ENCODE results near the gene ZNF366. TPM values are rescaled to one million over a fixed set of nuclear protein-coding genes. Genes with fewer than 3 reads are reported as not detected.
A peak's percentile ranks its signal among the peaks of the same experiment; 100 is the strongest.

ZNF366 gene, protein sequence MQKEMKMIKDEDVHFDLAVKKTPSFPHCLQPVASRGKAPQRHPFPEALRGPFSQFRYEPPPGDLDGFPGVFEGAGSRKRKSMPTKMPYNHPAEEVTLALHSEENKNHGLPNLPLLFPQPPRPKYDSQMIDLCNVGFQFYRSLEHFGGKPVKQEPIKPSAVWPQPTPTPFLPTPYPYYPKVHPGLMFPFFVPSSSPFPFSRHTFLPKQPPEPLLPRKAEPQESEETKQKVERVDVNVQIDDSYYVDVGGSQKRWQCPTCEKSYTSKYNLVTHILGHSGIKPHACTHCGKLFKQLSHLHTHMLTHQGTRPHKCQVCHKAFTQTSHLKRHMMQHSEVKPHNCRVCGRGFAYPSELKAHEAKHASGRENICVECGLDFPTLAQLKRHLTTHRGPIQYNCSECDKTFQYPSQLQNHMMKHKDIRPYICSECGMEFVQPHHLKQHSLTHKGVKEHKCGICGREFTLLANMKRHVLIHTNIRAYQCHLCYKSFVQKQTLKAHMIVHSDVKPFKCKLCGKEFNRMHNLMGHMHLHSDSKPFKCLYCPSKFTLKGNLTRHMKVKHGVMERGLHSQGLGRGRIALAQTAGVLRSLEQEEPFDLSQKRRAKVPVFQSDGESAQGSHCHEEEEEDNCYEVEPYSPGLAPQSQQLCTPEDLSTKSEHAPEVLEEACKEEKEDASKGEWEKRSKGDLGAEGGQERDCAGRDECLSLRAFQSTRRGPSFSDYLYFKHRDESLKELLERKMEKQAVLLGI
- polyA plus RNA-seq = not detected

DNA sequence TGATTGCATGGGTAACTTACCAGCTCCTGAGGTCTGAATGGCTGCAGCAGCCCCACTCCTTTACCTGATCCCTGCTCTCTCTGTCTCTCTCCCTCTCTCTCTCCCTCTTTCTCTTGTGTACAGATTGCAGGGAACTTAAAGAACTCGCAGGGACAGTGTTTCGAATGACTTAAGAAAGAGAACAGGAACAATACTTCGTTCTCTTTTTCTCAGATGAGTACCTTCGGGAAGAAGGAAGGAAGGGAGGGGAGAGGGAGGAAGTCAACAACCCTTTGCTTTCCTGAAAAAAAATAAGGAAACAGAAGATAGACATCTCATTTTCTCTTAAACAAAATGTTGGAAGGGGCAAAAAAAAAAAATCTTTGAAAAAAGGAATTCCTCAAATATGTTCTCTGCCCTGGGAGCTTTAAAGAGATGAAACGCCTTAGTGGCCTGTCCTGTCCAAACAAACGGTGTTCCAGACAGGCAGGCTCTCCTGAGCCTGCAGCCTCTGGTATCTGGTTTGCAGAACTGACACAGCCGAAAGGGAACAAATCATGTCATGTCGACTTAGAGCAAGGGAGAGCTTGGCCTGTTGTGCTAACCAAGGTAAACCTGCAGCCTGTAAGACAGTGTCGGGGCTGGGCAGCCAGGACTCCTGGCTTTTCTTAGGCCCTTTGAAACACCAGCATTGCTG, at the start of gene ZNF366:
Gene ZNF366 (minus strand): TSS at position 180 of the 676 bp plus-strand sequence. CDS start 45,914 bp downstream, outside the sequence.
- H3K36me3 Mint-ChIP-seq = no peaks in the 10 kb centered on the region
- H3K4me3 Mint-ChIP-seq = peak within 1 kb of the TSS in 1 of 4 donors; percentile 65
- H3K9me3 Mint-ChIP-seq = no peaks in the 10 kb centered on the region
- peak within 1 kb of the TSS in 1 of 3 donors; percentile 53 for H3K27ac Mint-ChIP-seq
- peaks cover 8 to 28% (median 10%) of the 10 kb centered on the region in 3 donors for H3K4me1 Mint-ChIP-seq
- H3K27me3 Mint-ChIP-seq = peaks cover 6% of the 10 kb centered on the region

DNA sequence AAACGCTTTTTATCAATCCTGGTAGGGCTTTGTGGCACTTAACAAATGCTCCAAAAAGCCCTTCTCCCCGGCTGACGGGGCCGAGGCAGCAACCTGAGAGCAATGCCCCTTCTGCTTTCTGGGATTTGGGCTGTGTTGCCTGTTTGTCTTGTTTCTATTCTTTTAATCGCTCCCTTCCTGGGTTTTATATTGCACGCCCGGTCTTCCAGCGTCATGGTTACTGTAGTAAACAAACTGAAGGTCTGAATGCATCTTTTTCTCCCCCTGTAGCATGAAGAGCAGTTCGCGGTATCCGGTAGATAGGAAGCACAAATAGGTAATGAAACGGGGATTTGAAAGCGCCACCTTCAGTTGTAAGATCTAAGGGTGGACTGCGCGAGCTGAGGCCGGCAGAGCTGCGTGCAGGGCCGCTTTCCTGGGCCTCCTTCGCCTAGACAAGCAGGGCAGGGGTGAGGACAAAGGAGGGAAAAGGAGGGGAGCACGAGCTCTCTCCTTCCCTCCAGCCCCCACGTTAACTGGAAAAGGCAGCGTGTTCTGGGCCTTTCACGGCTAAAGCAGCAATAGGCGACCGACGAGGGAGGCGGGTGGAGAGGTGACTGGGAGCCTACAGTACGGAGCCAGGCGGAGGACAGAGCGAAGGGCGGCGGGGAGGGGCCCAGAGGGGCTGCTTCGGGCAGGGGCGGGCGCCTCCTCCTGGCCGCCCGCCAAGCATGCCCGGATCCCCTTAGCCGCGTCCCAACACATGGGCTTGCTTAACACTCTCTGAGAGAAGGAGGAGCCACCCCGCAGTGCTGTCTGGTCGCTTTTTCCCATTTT, 49.3 kb upstream of the ZNF366 start:
- no peaks in the 10 kb centered on the region for H3K36me3 Mint-ChIP-seq
- peaks cover 8% of the 10 kb centered on the region for H3K27me3 Mint-ChIP-seq
- peak overlapping the region in 1 of 3 donors; percentile 55 for H3K27ac Mint-ChIP-seq
- H3K4me3 Mint-ChIP-seq = peak overlapping the region; percentile 66 to 94 (median 82)
- peaks cover 7 to 11% (median 8%) of the 10 kb centered on the region in 3 donors for H3K4me1 Mint-ChIP-seq
- H3K9me3 Mint-ChIP-seq = no peaks in the 10 kb centered on the region

DNA sequence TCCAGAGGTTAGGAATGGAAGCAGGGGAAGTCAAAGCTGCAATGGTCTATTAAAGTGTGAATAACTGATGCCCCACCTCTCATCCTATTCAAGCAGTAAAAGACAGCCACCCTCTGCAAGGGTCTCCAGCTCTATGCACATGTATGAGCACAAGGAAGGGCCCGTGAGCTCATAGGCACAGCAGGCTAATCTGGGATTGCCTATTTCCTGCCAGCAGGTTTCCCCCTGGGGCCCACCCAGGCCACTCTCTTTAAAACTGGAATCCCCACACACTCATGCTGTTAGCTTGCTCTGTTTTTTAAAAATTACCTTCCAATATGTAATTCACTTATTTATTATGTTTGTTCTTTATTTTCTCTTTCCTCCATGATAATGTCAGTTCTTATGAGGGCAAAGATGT, 48.7 kb upstream of the ZNF366 start:
- Mint-ChIP-seq H3K9me3 (no peaks in the 10 kb centered on the region), H3K36me3 (no peaks in the 10 kb centered on the region), H3K27me3 (peaks cover 4% of the 10 kb centered on the region), H3K27ac (no peak overlapping the region), H3K4me3 (peak overlapping the region in 3 of 4 donors; percentile 71 to 94 (median 92)), H3K4me1 (peaks cover 7 to 11% (median 8%) of the 10 kb centered on the region in 3 donors)

DNA sequence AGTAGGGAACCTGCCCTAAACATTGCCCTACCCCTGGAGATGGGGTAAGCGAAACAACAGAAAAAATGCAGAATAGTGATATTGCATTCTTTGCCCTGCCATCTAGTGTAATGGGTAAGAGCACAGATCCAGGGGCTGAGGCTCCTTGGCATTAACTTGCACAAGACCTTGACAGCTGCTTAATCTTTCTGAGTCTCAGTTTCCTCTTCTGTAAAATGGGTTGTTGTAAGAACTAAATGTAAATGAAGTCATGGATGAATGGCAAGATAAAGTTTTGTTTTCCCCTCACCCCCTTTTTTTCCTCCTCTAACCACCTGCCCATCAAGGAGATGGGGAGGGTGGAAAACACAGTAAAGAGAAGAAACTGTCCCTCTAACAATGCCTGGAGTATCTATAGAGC, 47.7 kb upstream of the ZNF366 start:
- peaks cover 9% of the 10 kb centered on the region for H3K27me3 Mint-ChIP-seq
- H3K4me1 Mint-ChIP-seq = peaks cover 7 to 11% (median 8%) of the 10 kb centered on the region in 3 donors
- H3K9me3 Mint-ChIP-seq = no peaks in the 10 kb centered on the region
- no peak overlapping the region for H3K27ac Mint-ChIP-seq
- H3K4me3 Mint-ChIP-seq = no peak overlapping the region
- no peaks in the 10 kb centered on the region for H3K36me3 Mint-ChIP-seq

DNA sequence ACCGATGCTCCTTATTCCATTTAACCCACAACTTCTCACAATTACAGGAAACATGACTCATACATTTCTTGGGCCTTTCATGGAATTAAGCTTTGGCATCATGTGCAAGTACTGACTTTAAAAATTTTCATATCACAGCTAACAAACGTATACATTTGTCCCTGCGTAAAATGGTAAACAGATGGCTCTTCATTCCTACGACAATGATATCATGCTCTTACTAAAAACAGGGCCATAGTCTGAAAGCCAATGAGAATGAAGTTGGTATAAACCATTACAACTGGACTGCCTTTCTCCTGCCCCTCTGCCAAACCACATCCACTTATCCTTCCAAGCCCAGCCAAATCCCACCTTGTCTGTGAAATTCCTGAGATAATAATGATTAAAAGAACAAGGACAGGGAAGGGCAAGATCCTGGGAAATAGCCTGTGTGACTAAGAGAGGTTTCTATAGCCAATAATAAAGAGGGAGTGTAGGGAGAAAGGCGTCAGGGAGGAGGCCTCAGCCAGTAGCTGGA, 44.9 kb upstream of the ZNF366 start:
- no peak overlapping the region for H3K4me3 Mint-ChIP-seq
- peaks cover 10% of the 10 kb centered on the region for H3K27me3 Mint-ChIP-seq
- no peak overlapping the region for H3K27ac Mint-ChIP-seq
- H3K4me1 Mint-ChIP-seq = peaks cover 5 to 7% (median 7%) of the 10 kb centered on the region in 3 donors
- H3K9me3 Mint-ChIP-seq = peaks cover 5 to 11% (median 5%) of the 10 kb centered on the region in 3 donors
- no peaks in the 10 kb centered on the region for H3K36me3 Mint-ChIP-seq

DNA sequence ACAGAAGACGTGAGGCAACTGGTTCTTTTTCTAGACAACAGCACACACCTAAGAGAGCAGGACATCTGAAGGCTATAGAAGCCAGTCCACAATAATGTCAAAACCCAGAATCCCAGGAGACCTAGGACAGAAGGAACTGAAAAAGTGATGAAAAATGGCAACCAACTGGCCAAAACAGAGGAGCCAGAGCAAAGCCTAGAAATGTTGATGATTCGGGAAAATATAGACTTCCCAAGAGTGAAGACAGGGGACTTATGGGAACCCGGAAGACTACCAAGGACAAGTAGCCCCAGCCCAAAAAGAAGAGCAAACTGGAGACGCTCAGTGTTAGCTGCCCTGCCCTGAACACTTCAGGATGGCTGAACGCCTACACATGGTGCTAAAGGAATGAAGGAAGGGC, 43.4 kb upstream of the ZNF366 start:
- Mint-ChIP-seq H3K36me3 (no peaks in the 10 kb centered on the region), H3K4me1 (no peaks in the 10 kb centered on the region), H3K9me3 (peaks cover 6 to 20% (median 12%) of the 10 kb centered on the region in 3 donors), H3K27ac (no peak overlapping the region), H3K4me3 (no peak overlapping the region), H3K27me3 (peaks cover 10% of the 10 kb centered on the region)

DNA sequence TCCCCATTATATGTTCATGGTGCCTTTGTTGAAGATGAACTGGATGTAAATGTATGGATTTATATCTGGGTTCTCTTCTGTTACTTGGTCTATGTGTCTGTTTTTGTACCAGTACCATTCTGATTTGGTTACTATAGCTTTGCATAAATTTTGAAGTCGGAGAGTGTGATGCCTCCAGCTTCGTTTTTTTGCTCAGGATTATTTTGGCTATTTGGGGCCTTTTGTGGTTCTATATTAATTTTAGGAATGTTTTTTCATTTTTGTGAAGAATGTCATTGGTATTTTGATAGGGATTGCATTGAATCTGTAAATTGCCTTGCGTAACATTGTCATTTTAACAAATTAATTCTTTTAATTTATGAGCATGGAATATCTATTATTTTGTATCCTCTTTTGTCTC, 36.6 kb upstream of the ZNF366 start:
- H3K4me3 Mint-ChIP-seq = no peak overlapping the region
- H3K27ac Mint-ChIP-seq = no peak overlapping the region
- peaks cover 10 to 27% (median 12%) of the 10 kb centered on the region in 3 donors for H3K9me3 Mint-ChIP-seq
- peaks cover 1% of the 10 kb centered on the region for H3K36me3 Mint-ChIP-seq
- no peaks in the 10 kb centered on the region for H3K4me1 Mint-ChIP-seq
- H3K27me3 Mint-ChIP-seq = no peaks in the 10 kb centered on the region

DNA sequence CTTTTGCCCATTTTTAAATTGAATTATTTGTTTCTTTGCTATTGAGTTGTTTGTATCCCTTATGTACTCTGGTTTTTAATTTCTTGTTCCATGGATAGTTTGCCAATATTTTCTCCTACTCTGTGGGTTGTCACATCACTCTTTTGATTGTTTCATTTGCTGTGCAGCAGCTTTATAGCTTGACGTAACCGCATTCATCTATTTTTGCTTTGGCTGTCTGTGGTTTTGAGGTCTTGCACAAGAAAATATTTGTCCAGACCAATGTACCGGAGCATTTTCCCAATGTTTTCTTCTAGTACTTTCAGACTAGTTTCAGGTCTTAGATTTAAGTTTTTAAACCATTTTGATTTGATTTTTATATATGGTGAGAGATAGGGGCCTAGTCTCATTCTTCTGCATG, 36.2 kb upstream of the ZNF366 start:
- no peaks in the 10 kb centered on the region for H3K27me3 Mint-ChIP-seq
- no peaks in the 10 kb centered on the region for H3K4me1 Mint-ChIP-seq
- no peak overlapping the region for H3K4me3 Mint-ChIP-seq
- H3K36me3 Mint-ChIP-seq = peaks cover 1% of the 10 kb centered on the region
- no peak overlapping the region for H3K27ac Mint-ChIP-seq
- H3K9me3 Mint-ChIP-seq = peaks cover 8 to 25% (median 11%) of the 10 kb centered on the region in 3 donors

DNA sequence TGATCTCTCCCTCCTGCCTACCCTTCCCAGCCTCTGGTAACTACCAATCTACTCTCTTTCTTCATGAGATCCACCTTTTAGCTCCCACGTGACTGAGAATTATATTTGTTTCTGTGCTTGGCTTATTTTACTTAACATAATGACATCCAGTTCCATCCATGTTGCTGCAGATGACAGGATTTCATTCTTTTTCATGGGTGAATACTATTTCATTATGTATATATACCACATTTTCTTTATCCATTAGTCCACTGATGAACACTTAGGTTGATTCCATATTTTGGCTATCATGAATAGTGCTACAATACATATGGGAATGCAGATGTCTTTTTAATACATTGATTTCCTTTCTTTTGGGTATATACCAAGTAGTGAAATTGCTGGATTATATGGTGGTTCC, 35.5 kb upstream of the ZNF366 start:
- H3K4me1 Mint-ChIP-seq = no peaks in the 10 kb centered on the region
- H3K27me3 Mint-ChIP-seq = no peaks in the 10 kb centered on the region
- peaks cover 1% of the 10 kb centered on the region for H3K36me3 Mint-ChIP-seq
- H3K9me3 Mint-ChIP-seq = peaks cover 5 to 18% (median 7%) of the 10 kb centered on the region in 3 donors
- no peak overlapping the region for H3K4me3 Mint-ChIP-seq
- no peak overlapping the region for H3K27ac Mint-ChIP-seq

DNA sequence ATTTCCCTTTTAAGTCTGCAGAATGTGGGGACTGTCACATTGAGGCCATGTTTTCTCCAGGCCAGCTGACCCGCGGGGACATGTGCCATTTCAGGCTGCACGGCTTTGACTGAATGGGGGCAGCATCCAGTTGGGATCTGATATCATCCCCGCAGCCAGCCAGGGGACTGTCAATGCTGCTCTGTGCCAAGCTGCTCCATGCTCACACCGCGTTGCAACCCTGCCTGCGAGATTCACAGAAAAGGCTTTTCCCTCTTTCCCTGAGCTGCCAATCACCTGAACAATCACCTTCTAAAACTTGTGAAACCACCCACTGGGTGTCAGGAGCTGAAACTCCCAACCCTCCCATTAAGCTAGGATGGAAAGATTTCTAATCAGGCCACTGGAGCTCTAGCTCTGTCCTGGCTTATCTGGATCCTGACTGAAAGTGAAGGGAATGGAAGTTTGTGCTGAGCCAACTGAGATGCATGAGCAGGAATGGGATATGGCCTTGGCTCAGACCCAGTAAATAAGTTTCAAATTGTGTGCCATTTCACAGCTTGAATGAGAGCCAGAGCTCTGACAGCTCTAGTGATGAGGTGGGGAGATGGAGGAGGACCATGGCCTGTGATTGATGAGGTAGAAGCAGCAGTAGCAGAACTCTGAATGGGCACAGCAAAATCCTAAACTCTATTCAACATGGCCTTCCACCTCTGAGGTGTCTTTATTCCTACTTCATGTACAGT, 34.5 kb upstream of the ZNF366 start:
- Mint-ChIP-seq H3K4me1 (no peaks in the 10 kb centered on the region), H3K36me3 (peaks cover 1% of the 10 kb centered on the region), H3K9me3 (peaks cover 5 to 16% (median 7%) of the 10 kb centered on the region in 3 donors), H3K4me3 (no peak overlapping the region), H3K27me3 (no peaks in the 10 kb centered on the region), H3K27ac (no peak overlapping the region)

DNA sequence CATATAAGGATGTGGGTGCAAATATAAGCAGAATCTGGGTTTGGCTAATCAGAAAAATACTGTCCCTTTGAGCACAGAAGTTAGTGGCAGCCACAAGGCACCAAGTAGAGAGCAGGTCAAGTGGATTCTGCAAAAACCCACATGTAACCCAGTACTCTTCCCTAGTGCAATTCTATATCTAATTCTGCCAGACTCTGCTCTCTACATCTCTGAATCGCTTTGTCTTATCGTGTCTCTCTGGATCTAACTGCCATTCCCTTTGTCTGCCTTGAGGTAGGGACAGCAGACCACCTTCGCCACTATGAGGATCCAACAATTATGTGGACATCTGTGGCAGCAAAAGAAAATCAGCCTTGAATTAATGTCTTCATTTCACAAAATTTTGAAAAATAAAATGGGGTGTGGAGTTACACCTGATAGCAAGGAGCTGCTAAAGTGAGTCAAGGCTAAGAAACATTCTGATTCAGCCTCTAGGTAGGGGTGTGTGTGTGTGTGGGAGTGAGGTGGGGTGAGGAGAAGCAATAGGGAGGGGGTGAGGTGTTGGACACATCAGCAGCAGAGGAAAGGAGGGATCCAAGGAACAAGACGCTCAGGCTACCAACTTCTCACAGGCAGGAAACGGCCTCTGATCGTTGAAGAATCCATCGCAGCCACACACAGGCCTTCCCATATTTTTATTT, 33.7 kb upstream of the ZNF366 start:
- Mint-ChIP-seq H3K27me3 (peaks cover 1% of the 10 kb centered on the region), H3K9me3 (peaks cover under 1 to 9% (median 5%) of the 10 kb centered on the region in 3 donors), H3K36me3 (peaks cover 1% of the 10 kb centered on the region), H3K4me3 (no peak overlapping the region), H3K27ac (no peak overlapping the region), H3K4me1 (no peaks in the 10 kb centered on the region)

DNA sequence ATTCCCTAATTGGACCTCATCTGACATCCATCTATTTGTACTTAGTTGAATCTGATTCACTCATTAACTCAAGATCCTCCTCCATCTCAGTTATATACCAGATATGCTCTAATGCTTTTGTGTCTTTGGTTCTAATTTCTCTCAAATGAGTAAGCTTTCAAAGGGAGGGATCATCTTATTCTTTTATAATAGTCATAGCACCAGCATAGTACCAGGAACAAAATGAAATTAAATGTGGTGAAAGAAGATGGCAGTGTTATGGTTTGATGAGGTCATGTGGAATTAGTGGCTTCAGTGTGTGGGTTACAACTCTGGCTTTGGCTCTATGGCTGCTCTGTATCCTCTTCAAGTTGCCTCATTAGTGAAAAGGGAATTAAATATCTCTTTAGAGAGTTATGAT, 32.5 kb upstream of the ZNF366 start:
- H3K36me3 Mint-ChIP-seq = peaks cover 1% of the 10 kb centered on the region
- no peak overlapping the region for H3K4me3 Mint-ChIP-seq
- H3K27me3 Mint-ChIP-seq = peaks cover 1% of the 10 kb centered on the region
- no peak overlapping the region for H3K27ac Mint-ChIP-seq
- peaks cover 0 to 5% (median 2%) of the 10 kb centered on the region in 3 donors for H3K9me3 Mint-ChIP-seq
- no peaks in the 10 kb centered on the region for H3K4me1 Mint-ChIP-seq

DNA sequence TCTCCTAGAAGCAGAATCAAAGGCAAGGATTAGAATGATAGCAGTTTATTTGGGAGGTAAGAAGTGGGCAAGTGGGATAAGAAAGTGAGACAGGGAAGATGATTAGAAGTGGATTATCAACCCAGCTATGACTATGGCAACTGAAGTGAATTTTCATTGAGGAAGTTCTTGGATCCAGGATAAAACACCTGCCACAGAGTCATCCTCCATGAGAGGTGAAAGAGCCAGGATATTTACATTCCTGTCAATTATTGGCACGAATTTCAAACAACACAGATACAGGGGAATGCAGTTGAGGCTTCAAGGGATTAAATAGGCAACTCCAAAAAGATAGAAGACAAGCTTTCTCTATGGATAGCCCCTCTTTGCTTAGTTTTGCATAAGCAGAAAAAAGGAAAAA, 31.8 kb upstream of the ZNF366 start:
- peaks cover 0 to 5% (median 2%) of the 10 kb centered on the region in 3 donors for H3K9me3 Mint-ChIP-seq
- no peaks in the 10 kb centered on the region for H3K4me1 Mint-ChIP-seq
- H3K27me3 Mint-ChIP-seq = peaks cover 4% of the 10 kb centered on the region
- peaks cover 1% of the 10 kb centered on the region for H3K36me3 Mint-ChIP-seq
- no peak overlapping the region for H3K27ac Mint-ChIP-seq
- no peak overlapping the region for H3K4me3 Mint-ChIP-seq
